Colonic mucosa (tissue), 4 donors: ENCODE measurements around the gene MT4. TPM values are rescaled to one million over a fixed set of nuclear protein-coding genes. Genes with fewer than 3 reads are reported as not detected.

Source experiments
- DNase-seq: peaks from one replicate; pipeline ENCODE4 v3.0.0-alpha.2; 2020
- H3K27ac ChIP-seq: fragments of 200-600 bp; one replicate; pipeline ENCODE4 v1.8.0; 2021
- H3K27me3 ChIP-seq: fragments of 200-600 bp; one replicate; pipeline ENCODE4 v1.8.0; 2021
- H3K36me3 ChIP-seq: fragments of 200-600 bp; one replicate; pipeline ENCODE4 v1.8.0; 2021
- H3K4me1 ChIP-seq: fragments of 200-600 bp; one replicate; pipeline ENCODE4 v1.8.0; 2021; ENCODE audit warnings: mild to moderate bottlenecking
- H3K4me3 ChIP-seq: fragments of 200-600 bp; one replicate; pipeline ENCODE4 v1.8.0; 2021
- H3K9ac ChIP-seq, 2 donors: one replicate each; pipeline ENCODE4 v1.7.0; 2013; ENCODE audit warnings: control low read depth in 2 of 2, low read depth in 2 of 2, low read length in 2 of 2
- H3K9me3 ChIP-seq: fragments of 200-600 bp; one replicate; pipeline ENCODE4 v1.8.0; 2021
- CTCF ChIP-seq: fragments of 200-600 bp; IDR thresholded peaks from one replicate; pipeline ENCODE4 v1.8.0; 2022; ENCODE audit warnings: antibody characterized with exemption, mild to moderate bottlenecking
- intact Hi-C: fragments of 100-400 bp; cut with DNase I; formaldehyde crosslinking; loops from one replicate; pipeline ENCODE4 v1.14.1; 2022
- total RNA-seq, 2 donors: library from RNA; stranded (reverse); fragmentation: NEBNext Ultra II Directional in 1 of 2; extraction: Animal tissue kit (Norgen Biotek cat#: 25700) in 1 of 2; gene quantifications; one replicate each; pipeline ENCODE4 v1.2.1, GENCODE V29; 2021
- donor health status: healthy.
- donor health status: DM: no; HTN: no; CAD: no.
- donor health status: DM: no; HTN: no; CAD: no.

MT4 gene
- total RNA-seq, 2 donors from 2014 or later = not detected

GRCh38 chr16:56584276-56584675 is 19.4 kb downstream of the MT4 start:
- Histone ChIP-seq H3K4me3 (no peak overlapping the region), H3K27ac (no peak overlapping the region), H3K36me3 (no peaks in the 10 kb centered on the region), H3K4me1 (no peaks in the 10 kb centered on the region), H3K27me3 (peaks cover 6% of the 10 kb centered on the region), H3K9me3 (no peaks in the 10 kb centered on the region), H3K9ac (no peak overlapping the region)
- intact Hi-C loops = no loop called here
- TF ChIP-seq CTCF = no peak
- no peak for DNase-seq

GRCh38 chr16:56588781-56589140 is 23.9 kb downstream of the MT4 start:
- no peak for TF ChIP-seq CTCF
- peak overlapping the region; percentile 37 for H3K4me3 ChIP-seq

GRCh38 chr16:56589141-56590039 is 24.5 kb downstream of the MT4 start, which contains the start of gene MT3:
Gene MT3 (plus strand): TSS chr16:56589528. CDS start chr16:56589591, 63 bp downstream.
- intact Hi-C loops = no loop called here
- Histone ChIP-seq H3K27me3 (peaks cover 18% of the 10 kb centered on the region), H3K27ac (no peak within 1 kb of the TSS), H3K9me3 (no peaks in the 10 kb centered on the region), H3K4me1 (peaks cover 6% of the 10 kb centered on the region), H3K4me3 (peak within 1 kb of the TSS; percentile 37), H3K9ac (peak within 1 kb of the TSS in 1 of 2 donors; percentile 49), H3K36me3 (no peaks in the 10 kb centered on the region)
- TF ChIP-seq CTCF = no peak
- DNase-seq = peak; percentile 45

More at GRCh38 chr16:56588781-56589140, 23.9 kb downstream of the MT4 start:
- Histone ChIP-seq H3K27ac (no peak overlapping the region), H3K9ac (no peak overlapping the region), H3K27me3 (peaks cover 18% of the 10 kb centered on the region), H3K36me3 (no peaks in the 10 kb centered on the region), H3K9me3 (no peaks in the 10 kb centered on the region), H3K4me1 (peaks cover 6% of the 10 kb centered on the region)
- intact Hi-C loops = no loop called here
- no peak for DNase-seq

GRCh38 chr16:56591377-56592060 is 26.6 kb downstream of the MT4 start:
- Histone ChIP-seq H3K9me3 (no peaks in the 10 kb centered on the region), H3K27me3 (peaks cover 18% of the 10 kb centered on the region), H3K4me1 (peaks cover 6% of the 10 kb centered on the region), H3K36me3 (no peaks in the 10 kb centered on the region), H3K4me3 (no peak overlapping the region), H3K9ac (no peak overlapping the region), H3K27ac (no peak overlapping the region)
- no peak for DNase-seq
- no peak for TF ChIP-seq CTCF
- intact Hi-C loops = no loop called here

- H3K9ac ChIP-seq = no peak overlapping the region
- peaks cover 17% of the 10 kb centered on the region for H3K27me3 ChIP-seq
- no peak overlapping the region for H3K27ac ChIP-seq
- H3K36me3 ChIP-seq = no peaks in the 10 kb centered on the region
- peaks cover 6% of the 10 kb centered on the region for H3K4me1 ChIP-seq
- no peak for TF ChIP-seq CTCF
- H3K9me3 ChIP-seq = no peaks in the 10 kb centered on the region
- H3K4me3 ChIP-seq = no peak overlapping the region
- no peak for DNase-seq
- intact Hi-C loops = no loop called here
Measured at GRCh38 chr16:56593573-56594291, 28.9 kb downstream of the MT4 start.
